GM21381 (cell line): Measurements from ENCODE around the gene URI1.

ENCODE experiments used
- ATAC-seq: cut with Tn5 transposase; IDR thresholded peaks from one replicate; pipeline ENCODE4 v1.9.1; 2021; ENCODE audit warnings: mild to moderate bottlenecking, moderate library complexity; ENCODE audit not compliant: unreplicated experiment

The URI1 gene

DNA sequence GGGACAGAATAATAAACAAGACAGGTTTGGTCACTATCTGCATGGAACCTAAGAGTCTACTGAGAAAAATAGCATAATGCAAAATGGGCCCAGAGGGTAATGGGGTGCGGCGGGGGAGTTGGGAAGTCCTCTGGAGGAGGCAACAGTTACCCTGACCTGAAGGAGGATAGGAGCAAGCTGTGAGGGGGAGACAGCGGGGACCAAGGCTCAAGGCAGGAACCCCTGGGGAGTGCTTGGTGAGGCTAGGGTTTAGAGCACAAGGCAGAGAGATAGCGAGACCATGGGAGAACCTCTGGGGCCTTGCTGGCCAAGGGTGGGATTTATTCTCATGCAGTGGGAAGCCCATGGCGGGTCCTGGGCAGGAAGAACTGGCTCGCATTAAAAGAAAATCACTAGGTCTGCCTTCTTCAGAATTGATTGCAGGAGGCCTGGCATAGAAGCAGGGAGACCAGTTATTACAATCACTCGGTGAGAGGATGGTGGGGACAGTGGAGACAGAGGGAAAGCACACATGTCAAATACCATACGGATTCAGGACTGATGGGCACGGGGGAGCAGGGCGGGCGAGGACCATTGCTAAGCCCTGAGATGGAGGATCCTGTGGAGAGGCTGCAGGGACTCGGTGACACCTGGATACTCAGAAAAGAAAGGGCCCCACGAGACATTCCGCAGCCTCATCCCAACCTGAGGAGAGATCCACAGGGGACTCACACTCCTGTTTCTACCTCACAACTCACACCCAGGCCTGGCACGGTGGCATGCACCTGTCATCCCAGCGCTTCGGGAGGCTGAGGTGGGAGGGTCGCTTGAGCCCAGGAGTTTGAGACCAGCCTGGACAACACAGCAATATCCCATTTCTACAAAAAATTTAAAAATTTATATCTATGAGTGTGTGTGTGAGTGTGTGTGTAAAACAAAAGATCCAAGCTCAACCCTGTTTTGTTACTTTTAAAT is 110.4 kb downstream of the URI1 start:
- ATAC-seq, result no peak

DNA sequence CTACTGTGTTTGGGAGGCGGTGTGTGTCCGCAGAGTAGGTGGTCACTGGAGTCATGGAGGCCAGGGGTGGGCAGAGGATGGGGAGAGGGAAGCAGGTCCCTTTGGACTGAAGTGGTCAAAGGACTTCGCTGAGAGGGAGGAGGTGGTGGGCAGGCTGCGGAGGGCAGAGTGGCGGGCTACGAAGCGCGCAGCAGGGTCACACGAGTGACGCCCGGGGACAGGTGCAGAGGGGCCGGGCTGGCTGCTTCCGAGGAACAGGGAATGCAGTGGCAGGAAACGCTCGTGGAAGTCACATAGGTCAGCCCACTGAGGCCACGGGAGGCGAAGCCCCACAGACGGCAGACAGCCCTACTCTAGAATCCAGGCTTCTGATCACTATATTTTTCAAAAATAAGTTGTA is 111.5 kb downstream of the URI1 start:
- ATAC-seq, result no peak

DNA sequence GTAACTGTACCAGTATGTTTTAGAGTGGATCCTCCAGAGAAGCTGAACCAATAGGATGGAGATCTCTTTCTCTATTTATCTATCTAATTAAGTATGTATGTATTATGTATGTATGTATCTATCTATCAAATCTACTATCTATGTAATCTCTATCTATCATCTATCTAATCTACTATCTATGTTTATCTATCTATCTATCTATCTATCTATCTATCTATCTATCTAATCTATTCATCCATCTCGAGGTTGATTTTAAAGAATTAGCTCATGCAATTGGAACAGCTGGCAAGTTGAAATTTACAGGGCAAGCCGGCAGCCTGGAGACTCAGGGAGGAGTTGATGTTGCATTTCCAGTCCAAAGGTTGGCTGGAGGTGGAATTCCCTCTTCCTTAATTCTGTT is 112.2 kb downstream of the URI1 start:
- ATAC-seq, result no peak

DNA sequence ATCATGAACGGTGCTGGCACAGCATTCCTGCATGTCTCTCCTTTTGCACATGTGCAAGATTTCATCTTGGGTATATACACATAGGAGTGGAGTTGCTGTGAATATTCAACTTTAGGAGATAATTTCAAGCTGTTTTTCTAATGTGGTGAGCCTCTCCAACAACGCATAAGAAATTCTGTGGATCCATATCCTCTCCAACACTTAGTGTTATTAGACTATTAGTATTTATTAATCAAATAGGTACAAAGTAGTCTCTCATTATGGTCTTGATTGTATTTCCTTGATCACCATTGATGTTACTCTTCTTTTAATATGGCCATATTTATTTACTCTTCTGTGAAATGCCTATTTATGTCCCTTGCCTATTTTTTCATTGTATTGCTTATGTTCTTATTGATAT is 114.5 kb downstream of the URI1 start:
- ATAC-seq, result no peak

DNA sequence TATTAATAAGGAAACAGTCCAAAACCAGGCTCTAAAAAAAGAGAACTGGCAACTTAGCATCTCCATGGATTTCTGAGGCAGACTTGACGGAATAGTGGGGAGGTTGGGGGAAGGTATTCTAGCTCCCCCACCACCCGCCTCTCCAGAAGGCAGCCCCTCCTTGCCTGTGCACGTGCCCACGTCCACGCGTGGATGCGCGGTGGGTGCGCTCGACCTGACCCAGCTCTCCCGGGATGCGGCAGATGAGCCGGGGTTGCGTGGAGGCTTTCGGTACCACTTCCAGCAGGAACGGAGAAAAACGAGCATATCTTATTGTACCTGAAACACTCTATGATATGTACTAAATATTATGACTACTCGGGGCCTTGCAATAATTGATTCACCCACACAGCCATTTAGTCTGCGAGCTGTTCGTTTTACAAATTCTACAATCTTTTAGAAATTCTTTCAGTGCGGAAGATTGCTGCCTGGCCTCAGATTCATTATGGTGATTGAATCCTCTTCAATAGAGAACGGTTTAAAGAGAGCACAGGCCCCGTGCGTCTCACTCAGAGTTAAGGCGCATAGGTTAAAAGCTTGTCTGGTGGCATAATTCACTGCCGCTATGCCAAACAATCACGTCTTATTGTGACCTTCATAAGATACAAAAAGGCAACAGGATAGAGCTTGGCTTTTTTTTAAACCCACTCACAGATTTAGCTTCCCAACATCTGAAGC is 117.9 kb downstream of the URI1 start:
- no peak for ATAC-seq

DNA sequence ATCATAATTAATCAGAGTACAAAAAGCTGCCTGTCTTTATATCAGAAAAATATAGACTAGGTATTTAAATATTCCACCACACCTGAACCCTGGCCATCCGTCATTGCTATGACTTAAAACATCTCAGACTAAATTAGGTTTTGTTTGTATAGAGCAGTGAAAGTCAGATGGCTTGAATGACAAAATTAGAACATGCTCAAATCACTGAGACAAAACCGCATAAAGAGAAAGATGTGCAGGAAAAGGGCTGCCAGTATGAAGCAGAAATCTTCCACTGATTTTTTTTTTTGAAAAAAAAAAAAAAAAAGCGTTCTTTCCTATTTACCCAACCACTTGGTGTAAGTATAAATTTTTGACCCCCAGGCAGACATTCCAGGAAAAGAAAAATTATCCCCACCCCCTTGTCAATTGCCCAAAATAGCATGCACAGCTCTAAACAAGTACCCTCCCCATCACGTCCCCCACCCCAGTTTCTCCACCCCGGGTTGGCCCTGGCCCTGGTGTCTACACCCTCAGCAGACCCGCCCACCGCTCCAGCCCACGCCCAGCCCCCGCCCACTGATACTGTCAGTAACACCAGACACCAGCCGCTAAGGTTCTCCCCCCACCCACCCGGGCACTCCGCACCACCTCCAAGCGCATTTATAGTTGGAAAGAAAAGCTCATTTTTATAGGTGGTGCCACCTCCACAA is 118.6 kb downstream of the URI1 start:
- ATAC-seq, result no peak

DNA sequence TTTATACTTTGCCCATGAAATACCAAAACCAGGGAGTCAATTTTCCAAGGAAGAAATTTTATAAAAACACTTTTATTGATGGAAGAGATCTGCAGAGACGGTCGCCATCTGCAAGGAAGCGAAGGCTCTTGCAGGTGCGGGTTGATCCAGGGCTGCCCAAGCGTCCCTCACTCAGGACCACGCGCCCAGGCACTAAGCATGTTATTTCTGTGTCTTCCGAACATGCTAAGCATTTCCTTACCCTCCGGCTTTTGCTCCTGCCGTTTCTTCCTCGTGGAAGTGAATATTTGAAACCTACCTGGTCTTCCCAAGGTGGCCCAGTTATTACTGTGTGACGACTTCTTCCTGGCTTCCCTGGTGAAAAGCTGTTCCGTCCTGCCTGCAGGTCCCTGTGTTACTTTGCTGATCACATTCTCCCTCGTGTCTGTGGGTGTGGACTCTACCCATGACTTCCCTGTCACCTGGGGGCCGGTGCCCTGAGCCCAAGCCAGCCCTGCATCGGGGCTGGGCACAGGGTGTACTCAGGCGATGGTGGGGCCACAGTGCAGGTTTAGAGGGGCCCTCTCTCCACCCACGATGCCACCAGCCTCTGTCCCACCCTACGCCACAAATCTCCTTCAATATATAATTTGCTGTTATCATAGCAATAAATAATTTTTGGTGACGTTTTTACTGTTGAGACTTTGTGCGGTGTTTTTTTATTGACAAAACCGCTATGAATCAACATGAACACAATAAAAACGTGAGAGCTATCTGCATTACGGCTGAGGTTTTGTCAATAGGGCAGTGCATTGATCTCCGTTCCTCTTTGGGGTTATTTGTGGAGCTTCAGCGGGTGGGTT is 119.4 kb downstream of the URI1 start:
- no peak for ATAC-seq

DNA sequence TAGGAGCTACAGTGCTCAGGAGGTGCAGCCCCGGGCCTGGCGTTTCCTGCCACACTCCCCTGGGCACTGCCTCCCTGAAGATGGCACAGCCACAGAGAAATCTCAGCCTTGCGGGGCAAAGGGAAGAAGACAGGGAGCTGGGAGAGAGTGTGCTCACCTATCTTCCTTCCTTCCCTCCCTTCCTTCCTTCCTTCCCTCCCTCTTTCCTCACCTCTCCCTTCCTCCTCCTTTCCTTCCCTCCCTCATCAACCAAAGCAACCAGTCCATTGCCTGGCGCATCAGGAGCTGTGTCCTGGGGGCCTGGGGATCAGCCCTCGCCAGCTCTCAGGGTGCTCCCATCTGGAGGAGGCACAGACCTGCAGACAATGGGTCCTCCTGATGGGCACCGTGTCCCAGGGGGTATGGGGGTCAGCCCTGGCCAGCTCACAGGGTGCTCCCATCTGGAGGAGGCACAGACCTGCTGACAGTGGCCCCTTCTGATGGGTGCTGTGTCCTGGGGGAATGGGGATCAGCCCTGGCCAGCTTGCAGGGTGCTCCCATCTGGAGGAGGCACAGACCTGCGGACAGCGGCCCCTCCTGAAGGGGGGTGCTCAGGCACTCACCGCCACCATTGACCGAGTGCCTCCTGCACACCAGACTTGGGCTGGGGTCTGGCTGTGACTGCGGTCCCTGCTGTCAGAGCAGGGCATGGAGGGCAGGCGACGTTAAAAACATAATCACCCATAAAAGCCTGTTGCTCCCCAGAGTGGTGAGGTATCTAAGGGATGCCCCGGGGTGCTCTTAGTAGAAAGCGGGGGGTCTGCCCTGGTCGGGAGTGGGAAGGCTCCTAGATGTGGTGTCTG is 120.2 kb downstream of the URI1 start:
- no peak for ATAC-seq

DNA sequence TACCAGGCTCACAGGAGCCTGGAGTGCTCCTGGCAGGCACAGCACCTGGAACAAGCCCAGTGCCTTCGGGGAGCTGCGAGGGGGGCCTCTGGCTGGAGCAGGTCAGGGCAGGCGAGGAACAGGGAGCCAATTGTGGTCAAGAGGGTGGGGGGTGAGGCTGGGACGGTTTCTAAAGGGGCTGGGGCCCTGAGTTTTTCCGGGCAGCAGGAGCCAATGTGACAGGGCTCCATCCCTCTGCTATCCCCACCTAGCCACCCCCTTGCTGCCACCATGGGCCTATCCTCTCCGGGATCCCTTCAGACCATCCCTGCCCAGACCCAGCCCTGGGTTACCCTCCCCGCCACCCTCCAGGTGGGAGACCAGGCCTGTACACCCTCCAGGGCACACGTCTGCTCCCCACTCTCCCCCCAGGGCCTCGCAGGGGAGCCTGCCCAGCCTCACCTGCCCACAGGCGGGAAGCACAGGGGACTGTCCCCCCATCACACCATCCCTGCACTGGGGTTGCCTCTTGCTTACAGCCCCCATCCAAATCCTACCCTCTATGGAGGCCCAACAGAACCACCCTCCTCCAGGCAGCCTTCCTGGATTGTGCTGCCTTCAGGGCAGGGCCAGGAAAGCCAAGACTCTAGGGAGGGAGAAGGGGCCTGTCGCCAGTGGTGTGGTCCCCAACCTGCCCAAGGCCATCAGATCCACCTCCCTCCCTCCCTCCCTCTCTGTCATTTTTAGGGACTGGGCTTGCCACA is 121.0 kb downstream of the URI1 start:
- ATAC-seq, result no peak

DNA sequence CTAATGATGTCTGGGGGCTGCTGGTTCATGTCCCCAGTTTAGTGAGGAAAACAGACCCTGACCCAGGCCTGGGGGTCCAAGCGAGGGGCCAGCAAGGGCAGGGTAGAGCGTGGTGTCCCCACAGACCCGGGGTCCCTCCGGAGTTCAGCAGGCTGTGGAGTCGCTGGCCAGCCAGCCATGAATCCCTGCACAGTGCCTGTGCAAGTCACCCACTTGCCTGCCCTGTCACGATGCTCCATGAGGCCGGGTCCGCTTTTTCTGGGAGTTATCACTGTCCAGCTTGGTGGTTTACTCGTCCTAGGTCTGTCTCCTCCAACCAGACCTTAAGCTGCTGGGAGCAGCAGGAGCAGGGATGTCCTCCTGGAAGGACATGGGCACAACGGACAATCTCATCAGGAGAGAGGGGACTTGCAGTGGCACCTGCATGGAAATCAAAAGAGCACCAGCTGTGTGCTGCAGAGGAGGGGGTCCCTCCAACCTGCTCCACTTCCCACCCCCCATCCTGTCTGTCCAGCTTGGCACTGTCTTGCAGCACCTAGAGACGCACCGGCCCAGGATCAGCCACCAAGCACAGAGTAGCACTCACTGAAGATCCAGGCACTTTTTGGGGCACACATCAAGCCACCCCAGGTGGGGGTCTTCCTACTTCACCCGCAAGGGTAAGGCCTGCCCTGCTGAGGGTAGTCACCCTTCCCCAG is 121.8 kb downstream of the URI1 start:
- no peak for ATAC-seq

DNA sequence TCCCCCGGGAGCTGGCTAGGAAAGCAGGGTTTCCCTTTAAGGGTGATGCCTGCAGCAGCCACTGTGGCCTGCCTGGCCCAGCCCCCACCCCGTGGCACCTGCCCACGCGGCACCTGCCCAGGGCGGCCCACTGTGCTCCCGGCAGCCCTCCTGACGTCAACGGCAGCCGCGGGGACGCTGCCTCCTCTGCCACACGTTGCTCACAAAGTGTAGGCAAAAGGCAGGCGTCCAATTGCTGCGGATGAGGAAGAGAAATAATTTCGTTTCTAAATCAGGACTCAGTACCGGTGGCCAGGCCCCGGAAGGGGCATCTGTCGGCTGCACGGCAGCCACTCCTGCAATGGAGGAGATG is 122.3 kb downstream of the URI1 start:
- no peak for ATAC-seq

DNA sequence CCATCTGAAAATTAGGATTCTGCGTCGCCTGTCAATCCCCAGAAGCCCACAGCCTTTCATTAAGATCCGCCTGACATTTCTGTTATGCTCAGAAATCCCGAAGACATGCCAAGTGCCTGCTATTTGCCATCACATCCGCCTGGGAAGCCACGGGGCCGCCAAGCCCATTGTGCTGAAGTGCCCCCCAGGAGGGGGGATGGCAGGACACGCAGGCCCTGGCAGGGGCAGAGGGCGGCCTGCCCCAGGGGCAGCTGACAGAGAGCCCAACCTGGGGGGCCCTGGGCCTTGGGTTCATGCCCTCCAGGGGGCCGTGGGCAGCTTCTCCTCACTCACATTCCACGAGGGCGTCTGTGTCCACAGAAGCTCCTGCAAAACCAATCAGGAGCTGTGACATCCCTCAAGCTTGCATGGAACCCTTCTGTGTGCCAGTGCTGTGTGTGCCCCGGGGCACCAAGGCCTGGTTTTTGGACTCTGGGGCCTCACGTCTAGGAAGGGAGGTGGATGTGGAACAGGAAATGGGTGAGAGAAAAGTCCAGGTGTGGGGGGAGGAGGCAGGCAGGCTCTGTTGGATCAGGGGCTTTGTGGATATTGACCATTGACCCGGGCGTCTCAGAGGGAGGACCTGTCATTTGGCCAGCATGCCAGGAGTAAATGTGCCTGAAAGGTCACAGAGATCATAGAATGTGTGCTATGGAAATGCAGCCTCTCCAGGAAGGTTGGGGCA is 122.9 kb downstream of the URI1 start:
- ATAC-seq, result no peak

DNA sequence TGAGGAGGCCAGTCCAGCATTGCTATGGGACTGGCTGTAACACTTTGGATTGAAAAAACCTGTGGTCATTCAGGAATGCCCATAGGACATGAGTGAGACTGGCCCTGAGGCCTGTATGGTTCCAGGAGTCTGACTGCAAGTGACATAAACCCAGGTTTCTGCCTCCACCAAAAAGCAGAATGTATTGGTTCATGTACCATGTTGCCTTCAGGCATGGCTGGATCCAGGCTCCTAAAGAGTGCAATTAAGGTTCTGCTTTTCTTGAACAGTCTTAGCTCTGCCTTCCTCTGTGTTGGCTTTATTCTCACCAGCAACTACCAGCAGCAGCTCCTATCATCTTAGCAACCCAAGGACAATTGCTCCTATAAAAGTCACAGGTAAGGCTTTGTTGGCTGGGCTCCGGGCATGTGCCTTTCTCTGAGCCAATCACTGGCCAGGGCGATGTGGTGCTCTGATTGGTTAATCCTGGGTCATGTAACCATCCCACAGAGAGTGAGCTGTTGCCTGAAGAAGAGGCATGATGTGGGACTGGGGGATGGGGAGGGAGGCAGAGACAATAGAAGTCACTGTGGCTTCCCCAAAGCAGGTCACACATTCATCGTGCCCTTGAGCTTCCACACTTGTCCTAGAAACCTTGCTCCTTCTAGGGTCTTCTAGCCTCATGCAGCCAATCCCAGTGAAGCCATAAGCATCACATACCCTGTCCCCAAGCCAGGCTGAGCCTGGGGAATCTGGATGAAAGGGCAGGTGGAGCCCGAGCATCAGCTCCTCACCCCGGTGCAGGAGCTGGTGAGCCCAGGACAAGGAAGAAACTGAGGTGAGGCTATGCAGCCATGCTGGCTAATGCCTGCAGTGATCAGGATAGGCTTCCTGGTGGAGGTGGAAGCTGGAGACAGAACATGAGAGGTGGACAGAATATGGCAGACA is 123.9 kb downstream of the URI1 start:
- ATAC-seq, result no peak
